ENCODE measurements around the gene SRPK1.

SRPK1 gene

DNA sequence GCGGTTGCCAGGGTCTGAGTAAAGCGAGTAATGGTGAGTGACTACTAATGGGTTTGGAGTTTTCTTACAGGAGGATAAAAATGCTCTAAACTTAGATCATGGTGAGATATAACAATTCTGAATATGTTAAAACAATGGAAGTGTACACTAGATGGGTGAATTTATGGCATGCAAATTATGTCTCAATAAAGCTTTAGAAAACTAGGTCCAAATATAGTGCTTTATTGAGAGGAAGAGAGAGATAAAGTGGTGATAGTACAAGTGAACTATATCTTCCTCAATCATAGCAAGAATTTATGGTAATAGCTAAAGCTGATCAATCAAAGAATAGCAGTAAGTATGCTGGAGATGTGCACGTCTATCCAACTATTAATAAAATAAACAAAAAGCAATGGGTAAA lies 23.9 kb downstream of the SRPK1 start:
- DNase-seq: no peak

DNA sequence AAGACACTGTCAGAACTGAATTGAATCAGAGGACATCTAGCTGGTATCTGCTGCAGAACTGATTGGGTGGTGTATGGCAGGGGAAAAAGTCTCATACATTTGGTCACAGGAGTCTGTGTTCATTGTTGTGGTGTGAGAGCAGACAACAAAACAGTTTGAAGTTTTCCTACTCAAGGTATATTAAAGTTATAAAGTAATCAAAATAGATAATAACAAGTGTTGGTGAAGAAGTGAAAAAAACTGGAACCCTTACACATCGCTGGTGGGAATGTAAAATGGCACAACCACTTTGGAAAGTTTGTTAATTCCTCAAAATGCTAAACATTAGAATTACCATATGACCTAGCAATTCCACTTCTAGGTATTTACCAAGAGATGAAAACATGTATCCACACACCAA lies 24.7 kb downstream of the SRPK1 start:
- DNase-seq: no peak

DNA sequence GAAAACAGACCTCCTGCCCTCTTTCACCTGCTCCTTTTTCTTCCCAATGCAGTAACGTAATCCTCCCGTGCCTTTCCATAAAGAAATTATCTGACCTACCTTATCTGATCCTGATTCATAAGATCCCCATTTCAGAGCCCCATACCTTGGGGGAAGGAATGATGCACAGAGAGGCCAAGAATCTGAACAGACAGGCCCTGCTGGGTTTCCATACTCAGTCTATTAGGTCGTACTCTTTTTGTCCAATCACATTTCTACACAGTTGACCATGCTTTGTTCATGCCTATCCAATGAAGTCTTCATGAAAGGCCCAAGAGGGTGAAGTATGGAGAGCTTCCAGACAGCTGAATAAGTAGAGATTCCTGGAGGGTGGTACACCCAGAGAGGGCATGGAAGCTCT lies 25.3 kb downstream of the SRPK1 start:
- DNase-seq: no peak

DNA sequence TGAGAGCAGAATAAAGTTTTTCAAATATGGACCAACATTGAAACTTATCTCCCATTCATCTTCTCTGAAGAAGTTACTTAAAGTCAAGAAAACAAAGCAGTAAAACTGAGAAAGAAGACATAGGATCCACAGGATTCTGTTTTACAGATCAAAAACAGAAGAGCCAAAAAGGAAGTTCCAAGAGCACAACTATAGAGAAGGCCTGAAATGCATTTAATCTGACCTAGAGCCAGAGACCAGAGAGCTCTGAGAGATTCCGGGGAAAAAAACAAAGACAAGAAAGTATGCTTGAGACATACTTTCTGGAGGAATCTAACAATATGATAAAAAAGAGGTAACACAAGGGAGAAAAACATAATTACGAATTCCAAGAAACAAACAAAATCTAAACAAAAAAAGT lies 26.1 kb downstream of the SRPK1 start:
- DNase-seq: no peak

DNA sequence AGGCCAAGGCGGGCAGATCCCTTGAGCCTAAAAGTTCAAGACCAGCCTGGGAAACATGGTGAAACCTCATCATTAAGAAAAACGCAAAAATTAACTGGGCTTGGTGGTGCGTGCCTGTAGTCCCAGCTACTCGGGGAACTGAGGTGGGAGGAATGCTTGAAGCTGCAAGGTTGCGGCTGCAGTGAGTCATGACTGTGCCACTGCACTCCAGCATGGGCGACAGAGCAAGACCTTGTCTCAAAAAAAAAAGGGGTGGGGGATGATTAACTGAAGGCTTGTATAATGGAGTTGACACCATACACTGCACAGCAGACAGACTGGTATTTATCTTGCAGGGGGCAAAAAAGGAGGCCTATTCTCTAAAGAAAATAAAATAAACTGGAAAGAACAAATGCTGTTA lies 27.7 kb downstream of the SRPK1 start:
- no peak for DNase-seq

DNA sequence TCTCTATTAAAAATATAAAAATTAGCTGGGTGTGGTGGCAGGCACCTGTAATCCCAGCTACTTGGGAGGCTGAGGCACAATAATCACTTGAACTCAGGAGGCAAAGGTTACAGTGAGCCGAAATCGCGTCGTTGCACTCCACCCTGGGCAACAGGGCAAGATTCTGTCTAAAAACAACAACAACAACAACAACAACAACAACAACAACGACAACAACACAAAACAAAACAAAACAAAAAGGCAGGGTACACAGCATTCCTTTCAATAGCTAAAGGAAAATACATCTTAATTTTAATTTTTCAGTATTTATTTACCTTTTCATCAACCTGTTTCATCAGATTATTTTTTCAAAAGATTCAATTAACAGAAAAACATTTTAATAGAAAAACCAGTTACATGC lies 28.4 kb downstream of the SRPK1 start:
- no peak for DNase-seq

DNA sequence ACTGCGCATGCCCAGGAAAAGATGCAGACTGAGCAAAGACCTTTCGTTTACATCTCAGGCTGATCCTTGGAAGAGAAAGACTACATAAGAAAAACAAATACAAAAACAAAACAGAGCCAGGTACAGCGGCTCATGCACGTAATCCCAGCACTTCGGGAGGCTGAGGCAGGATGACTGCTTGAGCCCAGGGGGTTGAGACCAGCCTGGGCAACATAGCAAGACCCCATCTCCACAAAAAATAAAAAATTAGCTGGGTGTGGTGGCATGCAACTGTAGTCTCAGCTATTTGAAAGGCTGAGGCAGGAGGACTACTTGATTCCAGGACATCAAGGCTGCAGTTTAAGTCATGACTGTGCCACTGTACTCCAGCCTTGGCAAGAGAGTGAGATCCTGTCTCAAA lies 41.7 kb downstream of the SRPK1 start:
- DNase-seq: no peak

DNA sequence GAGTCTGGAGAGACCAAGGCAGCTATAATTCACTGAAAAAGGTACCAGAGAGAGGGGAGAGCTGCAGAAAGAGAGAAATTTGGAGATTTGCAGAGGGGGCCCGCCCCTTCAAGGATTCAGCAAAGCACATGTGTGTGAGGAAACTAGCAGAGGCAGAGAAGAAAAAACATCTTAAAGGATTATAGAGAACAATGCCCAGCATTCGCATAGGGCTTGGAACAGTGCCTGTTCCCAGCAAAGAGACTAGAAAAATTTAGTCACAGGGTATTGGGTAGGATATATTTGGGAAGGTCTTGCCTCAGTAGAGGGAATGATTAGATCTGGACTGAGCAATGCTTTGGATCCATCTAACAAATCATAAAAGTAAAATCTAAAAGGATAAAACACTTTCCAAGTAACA lies 44.0 kb downstream of the SRPK1 start:
- DNase-seq: no peak

DNA sequence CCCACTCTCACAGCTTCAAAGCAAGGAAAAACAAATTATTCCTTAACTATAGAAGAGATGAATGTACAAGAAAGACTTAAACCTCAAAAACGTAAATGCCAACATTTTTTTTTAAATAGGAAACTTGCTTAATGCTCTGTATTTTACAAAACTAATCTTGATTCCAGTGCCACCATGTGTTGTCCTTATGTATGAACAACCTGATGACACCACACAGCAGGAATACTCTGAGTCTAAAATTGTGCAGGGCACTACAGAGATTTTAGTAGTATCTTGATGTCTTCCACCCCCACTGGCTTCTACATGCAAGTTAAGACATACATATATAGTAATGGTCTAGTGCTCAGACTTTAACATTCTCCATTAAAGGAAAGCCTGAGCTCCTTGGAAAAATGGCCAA lies 46.2 kb downstream of the SRPK1 start:
- DNase-seq: no peak

DNA sequence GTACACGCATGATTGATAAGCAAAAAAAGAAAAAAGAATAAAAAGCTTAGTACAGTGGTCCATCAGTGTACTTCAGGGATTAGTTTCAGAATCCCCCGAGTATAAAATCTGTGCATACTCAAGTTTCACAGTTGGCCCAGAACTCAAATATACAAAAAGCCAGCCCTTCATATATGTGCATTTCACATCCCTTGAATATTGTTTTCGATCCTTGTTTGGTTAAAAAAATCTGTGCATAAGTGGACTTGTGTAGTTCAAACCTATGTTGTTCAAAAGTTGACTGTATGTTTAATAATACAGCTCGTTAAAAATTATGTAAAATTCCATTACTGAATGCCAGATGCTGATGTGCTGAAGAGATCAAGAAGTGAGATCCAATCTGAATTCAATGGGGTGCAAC lies 61.5 kb downstream of the SRPK1 start:
- DNase-seq: no peak

DNA sequence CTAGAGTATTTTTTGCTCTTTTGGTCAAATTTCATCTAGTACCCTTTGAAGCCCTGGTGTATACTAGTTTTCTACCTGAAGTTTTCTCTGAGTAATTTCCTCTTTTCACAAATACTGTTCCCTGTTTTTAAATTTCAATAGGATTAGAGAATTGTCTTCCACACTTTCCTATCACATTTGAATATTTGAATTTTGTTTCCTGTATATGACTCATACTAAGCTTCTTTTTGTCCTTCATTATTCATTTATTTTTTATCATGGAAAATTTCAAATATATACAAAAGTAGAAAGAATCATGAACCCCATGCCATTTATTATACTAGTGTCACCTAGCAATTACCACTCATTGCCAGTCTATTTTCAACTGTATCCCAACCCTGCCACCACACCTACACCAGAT lies 63.0 kb downstream of the SRPK1 start:
- no peak for DNase-seq

DNA sequence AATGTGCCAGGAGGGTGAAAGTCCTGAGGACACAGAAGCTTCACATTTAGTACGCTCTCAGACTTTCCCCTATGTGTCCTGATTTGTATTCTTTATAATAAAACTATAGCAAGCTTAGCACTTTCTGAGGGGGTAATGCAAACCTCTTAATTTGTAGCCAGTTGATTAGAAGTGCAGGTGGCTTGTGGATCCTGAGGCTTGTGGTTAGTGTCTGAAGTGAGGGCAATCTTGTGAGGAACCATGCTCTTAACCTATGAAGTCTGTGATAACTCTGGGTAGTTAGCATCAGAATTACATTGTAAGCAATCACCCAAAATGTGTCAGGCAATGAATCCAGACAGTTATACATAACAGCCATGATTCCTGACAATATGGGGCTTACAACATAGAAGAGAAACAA lies 64.6 kb downstream of the SRPK1 start:
- DNase-seq: no peak

DNA sequence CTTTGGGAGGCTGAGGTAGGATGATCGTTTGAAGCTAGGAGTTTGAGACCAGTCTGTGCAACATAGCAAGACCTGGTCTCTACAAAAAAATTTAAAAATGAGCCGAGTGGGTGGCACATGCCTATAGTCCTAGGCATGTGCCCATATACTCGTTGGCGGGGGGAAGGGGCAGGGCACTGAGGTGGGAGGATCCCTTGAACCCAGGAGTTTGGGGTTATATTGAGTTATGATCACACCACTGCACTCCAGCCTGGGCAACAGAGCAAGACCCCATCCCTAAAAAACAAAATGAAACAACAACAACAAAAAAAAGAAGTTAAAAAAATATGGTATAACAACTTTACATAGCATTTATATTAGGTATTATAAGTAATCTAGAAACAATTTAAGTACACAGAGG lies 67.9 kb downstream of the SRPK1 start:
- DNase-seq: no peak

DNA sequence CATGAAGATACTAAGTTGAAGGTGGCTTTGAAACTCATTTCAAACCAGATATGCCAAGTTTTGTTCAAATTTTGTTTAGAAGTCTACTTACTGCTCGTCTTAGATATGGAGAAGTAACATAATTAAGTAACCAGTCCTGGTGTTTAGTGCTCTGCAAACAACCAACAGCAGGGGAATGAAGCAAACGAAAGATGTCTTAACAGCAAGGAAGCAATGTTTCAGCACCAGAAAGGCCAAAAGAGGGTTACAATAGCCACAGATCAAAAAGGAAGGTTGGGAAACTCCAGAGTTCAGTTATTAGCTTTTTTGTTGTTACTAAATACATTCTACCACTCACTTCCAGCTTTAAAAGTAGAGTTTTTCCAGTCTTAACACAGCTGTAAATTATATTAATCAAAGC lies 70.7 kb downstream of the SRPK1 start:
- DNase-seq: no peak

DNA sequence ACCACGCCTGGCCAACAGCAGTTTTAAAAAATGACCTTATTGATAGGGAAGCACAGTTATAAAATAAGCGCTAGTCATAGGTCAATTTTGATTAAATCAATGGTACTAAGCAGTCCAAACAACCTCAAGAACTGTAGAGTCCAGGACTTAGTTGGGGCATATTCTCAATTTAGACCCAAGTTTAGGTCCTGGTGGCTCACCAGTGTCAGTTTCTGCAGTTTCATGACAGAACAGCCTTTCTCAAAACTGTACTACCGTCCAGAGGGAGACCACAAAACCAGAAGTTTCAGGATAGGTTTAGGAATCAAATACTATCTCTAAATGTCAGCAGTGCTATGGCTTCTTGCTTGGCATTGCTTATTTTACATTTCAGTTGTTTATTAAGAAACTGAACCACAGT lies 76.6 kb downstream of the SRPK1 start:
- DNase-seq: no peak

DNA sequence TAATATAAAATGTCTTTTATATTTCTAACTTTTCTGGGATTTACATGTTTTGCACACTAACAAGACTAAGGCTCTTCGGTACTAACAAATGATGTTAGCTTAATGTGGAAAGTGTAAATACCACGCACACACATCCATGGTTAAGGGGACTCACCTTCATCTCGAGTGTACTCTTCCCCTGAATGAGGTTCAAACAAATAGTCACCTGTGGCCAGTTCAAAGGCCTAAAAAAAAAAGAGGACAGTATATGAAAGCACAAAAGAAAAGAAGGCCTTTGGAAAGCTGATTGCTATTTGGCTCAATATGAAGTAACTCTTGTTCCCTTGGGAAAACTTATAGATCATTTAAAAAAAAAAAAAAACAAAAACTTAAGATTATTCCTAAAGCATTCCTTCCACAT lies 78.5 kb downstream of the SRPK1 start:
- no peak for DNase-seq

DNA sequence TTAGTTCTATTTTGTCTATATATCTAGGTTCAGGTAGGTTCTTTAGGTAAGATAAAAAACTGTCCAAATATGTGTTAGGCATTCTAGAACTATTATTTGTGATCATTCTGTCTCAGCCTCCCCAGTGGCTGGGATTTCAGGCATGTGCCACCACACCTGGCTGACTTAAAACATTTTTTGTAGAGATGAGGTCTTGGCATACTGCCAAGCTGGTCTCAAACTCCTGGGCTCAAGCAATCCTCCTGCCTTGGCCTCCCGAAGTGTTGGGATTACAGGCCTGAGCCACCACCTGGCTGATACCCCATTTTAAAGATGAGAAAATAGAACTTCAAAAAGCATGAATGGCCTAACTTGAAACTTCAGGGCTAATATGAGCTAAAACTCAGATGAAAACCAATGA lies 81.9 kb downstream of the SRPK1 start:
- DNase-seq: no peak

DNA sequence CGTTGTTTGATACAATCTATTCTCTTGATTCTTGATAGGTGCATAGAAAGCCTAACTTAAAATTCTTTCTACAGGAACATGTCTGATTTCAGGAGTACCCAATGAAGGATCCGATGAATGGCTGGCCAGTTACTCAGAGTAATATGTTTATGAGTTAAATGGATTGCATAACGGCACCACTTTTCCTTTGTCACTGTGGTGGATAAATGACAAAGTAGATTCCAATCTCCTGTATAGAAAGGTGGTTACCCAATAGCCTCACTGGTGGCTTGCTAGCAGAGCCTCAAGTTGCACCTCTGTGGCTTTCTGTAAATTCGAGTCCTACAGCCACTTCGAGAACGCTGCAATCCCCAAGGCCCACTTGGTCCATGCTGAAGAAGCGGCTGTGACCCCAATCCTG lies 87.4 kb downstream of the SRPK1 start:
- no peak for DNase-seq

DNA sequence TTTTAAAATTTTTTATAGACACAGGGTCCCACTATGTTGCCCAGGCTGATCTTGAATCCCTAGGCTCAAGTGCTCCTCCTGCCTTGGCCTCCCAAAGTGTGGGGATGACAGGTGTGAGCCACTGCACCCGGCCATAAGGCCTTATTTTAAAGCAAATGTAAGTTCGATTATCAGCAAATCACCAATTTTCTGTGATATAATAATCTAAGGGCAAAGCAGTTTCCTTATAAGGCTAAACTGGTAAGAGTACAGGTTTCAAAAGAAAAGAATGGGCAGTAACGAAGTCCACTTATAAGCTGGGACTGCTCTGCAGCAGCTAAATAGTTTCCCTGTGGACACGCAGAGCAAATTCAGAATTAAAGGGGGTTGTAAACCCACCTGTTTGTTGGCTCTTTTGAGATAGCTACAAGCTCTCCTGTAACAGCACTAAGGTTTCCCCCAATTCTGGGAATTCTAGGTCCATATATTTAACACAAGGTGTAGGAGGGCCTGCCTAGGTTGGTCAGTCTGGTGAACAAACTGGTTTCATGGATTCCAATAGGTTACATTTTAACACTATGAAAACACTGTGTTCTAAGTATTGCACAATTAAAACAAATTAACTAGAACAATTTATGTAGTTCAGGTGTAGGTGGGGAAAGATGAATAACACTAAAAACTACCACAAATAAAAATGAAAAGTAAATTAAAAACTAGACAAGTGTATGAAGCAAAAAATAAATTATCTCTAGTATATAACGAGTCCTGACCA lies 89.5 kb downstream of the SRPK1 start:
- no peak for DNase-seq

DNA sequence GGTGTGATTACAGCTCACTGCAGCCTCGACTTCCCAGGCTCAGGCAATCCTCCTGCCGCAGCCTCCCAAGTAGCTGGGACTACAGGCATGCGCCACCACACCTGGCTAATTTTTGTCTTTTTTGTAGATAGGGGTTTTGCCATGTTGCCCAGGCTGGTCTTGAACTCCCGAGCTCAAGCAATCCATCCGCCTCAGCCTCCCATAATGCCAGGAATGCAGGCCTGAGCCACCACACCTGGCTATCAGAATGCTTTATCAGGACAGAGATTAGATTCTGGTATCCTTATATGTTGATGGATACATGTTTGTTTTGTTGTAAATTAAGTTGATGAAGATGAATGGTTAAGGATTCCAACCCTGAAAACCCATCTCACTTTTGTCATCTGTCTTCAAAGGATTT lies 91.6 kb downstream of the SRPK1 start:
- no peak for DNase-seq

DNA sequence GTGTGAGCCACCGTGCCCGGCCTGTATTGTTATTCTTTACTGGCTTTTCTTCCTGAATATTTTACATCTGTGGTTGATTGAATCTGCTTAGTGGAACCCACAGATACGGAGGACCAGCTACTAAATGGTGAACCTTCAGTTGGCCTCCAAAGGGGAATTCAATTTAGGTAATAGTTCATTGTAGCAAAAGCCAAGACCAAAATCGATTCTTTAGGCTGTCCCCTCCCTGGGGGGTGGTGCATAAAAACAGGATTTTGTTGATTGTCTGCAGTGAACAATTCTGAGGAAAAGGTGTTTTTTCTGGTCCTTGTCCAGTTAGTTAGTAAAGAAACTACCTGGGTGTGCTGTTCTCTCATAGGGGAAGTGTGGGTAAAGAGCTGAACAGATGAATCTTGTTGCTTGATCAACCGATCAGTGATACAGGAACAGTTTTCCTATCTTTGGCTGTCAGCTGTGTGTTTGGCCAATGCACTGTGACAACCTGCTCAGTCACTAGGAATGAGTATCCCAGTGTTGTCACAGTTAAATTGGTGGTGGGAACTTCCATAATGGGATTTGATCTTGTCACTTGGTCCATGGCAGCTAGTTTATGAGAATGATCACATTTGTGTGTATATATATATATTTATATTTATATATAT lies 96.2 kb downstream of the SRPK1 start:
- no peak for DNase-seq

DNA sequence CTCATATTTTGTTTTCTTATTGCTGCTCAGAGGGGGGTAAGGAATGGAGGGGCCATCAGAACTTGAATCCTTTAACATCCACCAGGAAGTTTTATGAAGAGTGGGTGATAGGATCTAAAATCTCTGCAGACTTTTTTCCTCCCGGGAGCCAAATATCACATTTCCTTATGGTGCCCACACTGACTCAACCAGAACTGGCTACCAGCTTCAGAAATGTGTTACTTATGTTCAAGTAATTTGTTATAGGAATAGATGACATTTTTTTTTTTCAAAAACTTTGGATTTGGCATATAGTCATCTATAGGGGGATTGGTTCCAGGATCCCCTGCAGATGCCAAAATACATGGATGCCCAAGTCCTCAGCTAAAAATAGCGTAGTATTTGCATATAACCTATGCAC lies 97.3 kb downstream of the SRPK1 start:
- no peak for DNase-seq

DNA sequence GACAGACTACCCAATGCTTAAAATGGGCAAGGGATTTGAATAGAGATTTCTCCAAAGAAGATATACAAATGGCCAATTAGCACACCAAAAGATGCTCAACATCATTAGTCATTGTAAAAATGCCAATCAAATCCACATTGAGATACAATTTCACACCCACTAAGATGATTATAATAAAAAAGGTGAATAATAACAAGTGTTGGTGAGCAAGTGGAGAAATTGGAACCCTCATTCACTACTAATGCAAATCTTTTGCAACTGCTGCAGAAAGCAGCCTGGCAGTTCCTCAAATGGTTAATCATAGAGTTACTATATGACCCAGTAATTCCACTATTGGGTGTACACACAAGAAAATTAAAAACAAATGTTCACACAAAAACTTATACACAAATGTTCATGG lies 103.4 kb downstream of the SRPK1 start:
- no peak for DNase-seq

DNA sequence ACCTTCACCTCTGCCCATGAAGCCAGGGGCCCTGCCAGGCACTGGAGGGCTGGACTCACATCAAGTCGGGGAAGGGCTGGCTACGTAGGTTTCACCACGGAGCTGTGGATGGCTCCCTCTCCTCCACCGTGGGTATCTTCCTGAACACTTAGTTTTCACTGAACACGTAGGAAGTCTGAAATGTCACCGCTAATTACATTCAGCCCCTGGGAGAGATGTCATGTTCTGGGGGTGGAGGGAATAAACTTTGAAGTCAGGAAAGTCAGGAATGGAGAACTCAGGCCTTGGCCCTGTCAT lies 109.3 kb downstream of the SRPK1 start:
- DNase-seq: no peak

DNA sequence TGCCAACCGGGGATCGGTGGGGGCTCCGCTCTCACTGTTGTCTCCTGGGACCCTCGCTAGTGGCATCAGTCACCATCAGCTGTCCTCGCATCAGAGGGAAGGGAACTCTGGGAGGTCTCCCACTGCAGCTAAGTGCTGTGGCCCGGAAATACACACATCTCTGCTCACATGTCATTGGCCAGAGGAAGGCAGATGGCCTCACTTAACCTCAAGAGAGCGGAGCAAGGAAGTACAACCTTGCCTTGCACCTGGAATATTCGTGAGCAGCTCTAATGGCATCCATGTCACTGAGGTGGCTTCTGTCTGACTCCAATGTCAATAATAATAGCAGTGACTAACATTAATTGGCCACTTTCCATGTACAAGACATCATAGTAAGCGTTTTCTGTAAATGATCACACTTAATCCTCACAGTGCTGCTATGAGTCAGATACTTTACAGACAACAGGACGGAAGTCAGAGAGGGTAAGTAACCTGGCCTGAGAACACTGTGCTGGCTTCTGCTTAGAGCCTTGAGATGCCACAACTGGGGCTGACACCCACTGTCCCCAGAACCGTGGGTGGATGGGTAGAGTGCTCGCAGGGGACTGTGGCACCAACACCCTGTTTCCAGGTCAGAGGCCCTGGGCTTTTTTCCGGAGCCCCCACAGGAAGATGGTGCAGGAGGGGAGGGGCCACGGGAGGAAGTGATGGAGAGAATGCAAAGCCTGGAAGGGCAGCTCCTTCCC lies 109.8 kb downstream of the SRPK1 start:
- DNase-seq: no peak

All from femur (tissue), 1 donor.